ENCODE measurements around the gene PCDH12.
A peak's percentile ranks its signal among the peaks of the same experiment; 100 is the strongest.

PCDH12 gene

DNA sequence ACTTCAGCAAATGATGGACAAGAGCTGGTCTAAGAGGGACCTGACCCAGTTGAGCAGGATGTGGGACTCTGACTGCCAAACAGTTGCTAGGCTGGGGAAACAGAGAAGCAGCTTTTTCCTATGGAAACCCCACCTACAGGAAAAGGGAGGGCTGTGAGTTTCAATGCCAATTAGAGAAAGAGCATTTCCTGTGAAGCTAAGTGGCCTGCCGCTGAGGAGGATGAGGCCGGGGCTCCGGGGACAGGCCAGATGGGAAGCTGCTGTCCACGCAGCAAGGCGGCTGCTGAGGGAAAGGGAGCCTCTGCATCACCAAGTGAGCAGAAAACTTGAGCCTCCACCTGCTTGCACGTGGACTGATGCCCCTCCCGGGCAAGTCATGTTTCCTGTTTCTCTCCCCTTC, at the start of gene PCDH12:
TSS of gene PCDH12 (minus strand) at position 90 of the 400 bp plus-strand sequence. CDS start 351 bp downstream, outside the sequence.
- H3K4me3 ChIP-seq (replicated peaks in 1 of 2; ENCODE audit: low read depth in 2 of 2, low read length in 2 of 2) = peak within 1 kb of the TSS in 1 of 2 donors; percentile 21
- peak; percentile 55 to 81 for DNase-seq (ENCODE audit: low read depth in 2 of 2)

DNA sequence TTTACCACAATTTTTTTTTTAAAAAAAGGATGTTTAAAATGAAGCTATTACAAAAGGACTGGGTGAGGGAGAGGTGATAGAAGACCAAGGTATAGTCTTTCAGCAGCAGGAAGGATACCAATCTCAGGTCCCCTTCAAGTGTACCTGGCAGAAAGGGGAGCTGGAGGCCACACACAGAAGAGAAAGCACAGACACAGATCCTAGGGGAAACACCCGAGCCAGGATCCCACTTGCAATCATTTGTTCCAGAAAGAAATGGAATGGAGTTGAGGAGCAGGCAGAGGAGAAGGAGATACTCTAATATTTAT, 49.2 kb upstream of the PCDH12 start:
- no peak for DNase-seq (ENCODE audit: low read depth in 2 of 2)

More for the DNA sequence above, at the start of gene PCDH12:
- TF ChIP-seq, protein P1, sequence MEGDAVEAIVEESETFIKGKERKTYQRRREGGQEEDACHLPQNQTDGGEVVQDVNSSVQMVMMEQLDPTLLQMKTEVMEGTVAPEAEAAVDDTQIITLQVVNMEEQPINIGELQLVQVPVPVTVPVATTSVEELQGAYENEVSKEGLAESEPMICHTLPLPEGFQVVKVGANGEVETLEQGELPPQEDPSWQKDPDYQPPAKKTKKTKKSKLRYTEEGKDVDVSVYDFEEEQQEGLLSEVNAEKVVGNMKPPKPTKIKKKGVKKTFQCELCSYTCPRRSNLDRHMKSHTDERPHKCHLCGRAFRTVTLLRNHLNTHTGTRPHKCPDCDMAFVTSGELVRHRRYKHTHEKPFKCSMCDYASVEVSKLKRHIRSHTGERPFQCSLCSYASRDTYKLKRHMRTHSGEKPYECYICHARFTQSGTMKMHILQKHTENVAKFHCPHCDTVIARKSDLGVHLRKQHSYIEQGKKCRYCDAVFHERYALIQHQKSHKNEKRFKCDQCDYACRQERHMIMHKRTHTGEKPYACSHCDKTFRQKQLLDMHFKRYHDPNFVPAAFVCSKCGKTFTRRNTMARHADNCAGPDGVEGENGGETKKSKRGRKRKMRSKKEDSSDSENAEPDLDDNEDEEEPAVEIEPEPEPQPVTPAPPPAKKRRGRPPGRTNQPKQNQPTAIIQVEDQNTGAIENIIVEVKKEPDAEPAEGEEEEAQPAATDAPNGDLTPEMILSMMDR (IDR thresholded peaks at IDR 0.05; ENCODE audit: low read depth, low read length) = no peak

DNA sequence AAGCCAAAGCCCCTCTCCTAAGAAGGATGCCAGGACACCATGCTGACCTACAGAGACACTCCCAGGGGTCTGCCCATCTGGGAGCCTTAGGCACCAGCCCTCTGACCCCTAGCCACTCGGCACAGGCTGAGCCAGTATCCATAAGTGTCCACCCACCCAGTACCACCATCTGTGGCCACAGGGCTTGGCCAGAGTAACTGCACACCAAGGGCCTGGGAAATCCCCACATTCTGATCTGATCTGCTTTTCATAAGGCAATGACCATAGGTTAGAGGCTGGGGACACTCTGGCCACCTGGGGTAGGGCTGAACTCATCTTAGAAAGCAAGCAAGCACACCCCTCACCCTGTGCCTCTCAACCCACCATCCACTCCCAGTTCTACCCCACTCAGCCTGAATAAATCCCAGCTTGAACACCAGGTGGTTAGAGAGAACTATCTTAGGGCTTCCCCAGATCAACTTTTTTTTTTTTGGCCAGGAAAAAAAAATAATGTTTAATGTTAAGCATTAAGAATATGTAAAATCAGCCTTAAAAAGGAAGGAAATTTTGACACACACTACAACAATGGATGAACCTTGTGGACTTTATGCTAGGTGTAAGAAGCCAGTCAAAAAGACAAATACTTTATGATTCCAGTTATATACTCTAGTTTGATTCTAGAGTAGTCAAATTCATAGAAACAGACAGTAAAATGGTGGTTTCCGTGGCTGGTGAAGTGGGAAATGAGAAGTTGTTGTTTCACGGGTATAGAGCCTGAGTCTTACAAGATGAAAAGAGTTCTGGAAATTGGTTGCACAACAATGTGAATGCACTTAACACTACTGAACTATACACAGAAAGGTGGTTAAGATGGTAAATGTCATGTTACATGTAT, 48.6 kb upstream of the PCDH12 start:
- no peak for DNase-seq (ENCODE audit: low read depth in 2 of 2)

More for the DNA sequence above, 49.2 kb upstream of the PCDH12 start:
- H3K4me3 ChIP-seq (replicated peaks in 1 of 2; ENCODE audit: low read depth in 2 of 2, low read length in 2 of 2) = no peak overlapping the region
- TF ChIP-seq, protein P1 (IDR thresholded peaks at IDR 0.05; ENCODE audit: low read depth, low read length) = no peak

DNA sequence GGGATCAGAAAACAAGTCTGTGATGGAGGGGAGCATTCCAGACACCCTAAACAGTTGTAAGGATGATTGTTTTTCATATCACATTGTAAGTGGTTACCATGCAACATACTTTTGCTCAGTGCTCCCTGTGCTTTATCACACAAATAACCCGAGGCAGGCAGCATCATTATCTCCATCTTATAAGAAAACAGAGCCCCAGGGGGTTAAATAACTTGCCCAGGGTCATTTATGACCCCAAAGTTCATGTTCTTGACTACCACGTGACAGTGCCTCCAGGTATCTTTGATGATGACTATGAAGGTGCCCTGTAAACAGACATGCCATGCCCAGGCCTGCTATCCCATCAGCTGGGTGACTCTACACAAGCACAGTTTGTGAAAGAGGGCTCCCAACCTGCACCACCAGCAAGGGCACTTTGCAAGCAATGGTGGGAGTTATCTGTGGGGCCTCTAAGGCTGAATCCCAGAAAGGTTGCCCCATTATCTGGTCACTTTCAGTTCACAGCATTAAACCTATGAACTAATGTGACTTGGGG, 45.3 kb upstream of the PCDH12 start:
- TF ChIP-seq, protein P1 (IDR thresholded peaks at IDR 0.05; ENCODE audit: low read depth, low read length) = no peak
- no peak overlapping the region for H3K4me3 ChIP-seq (replicated peaks in 1 of 2; ENCODE audit: low read depth in 2 of 2, low read length in 2 of 2)
- no peak for DNase-seq (ENCODE audit: low read depth in 2 of 2)

More for the DNA sequence above, 48.6 kb upstream of the PCDH12 start:
- TF ChIP-seq, protein P1 (IDR thresholded peaks at IDR 0.05; ENCODE audit: low read depth, low read length) = no peak
- H3K4me3 ChIP-seq (replicated peaks in 1 of 2; ENCODE audit: low read depth in 2 of 2, low read length in 2 of 2) = no peak overlapping the region

DNA sequence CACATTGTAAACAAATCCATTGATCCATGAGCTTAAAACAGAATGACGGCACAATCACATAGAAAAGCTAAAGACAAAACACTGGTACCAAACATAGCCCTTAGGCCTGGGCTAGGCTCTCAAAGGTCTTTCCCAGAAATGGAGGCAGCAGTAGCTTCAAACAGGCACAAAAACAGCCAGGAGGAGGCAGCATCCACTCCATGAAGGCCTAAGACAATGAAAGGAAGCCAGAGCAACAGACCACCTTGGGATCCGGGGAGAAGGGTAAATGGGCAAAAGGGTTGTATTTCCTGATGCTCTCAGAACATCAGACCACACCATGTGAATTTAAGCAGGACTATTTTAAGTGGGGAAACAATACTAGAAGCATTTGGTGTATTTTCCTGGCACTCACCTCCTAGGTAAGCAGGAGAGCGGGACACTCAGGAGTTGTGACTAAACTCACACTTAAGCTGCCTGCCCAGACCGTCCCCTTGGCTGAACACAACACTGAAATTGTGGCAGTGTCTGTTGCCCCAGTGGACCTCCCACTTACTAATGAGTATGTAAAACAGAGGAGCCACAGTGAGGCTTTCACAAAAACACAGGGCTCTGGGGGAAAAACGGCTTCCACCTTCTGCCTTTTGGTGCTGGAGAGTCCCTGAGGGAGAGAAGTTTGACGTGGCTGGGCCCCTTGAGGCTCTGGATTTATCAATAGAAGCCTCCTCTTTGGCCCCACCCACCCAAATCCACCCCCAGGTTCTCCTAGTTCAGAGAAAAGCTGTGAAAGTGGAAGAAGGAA, 42.9 kb upstream of the PCDH12 start:
- DNase-seq (ENCODE audit: low read depth in 2 of 2) = peak; percentile 24 to 50
- H3K4me3 ChIP-seq (replicated peaks in 1 of 2; ENCODE audit: low read depth in 2 of 2, low read length in 2 of 2) = no peak overlapping the region
- TF ChIP-seq, protein P1 (IDR thresholded peaks at IDR 0.05; ENCODE audit: low read depth, low read length) = peak; percentile 48

DNA sequence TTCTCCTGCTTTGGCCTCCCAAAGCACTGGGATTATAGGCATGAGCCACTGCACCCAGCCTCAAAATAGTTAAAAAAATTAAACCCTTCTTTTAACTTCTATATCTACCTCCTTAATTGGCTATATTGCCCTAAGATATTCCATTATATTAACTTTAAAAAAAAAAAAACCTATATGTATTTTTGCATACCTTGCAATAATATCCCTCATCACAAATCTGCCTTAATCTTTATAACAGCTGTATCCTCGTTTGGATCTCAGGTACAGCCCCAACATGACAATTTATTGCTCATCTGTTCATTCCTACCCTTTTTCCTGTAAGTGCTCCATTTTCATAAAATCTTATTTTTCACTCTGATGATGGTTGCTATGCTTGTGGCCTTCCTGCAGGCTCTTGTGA, 42.2 kb upstream of the PCDH12 start:
- no peak overlapping the region for H3K4me3 ChIP-seq (replicated peaks in 1 of 2; ENCODE audit: low read depth in 2 of 2, low read length in 2 of 2)
- DNase-seq (ENCODE audit: low read depth in 2 of 2) = no peak
- TF ChIP-seq, protein P1 (IDR thresholded peaks at IDR 0.05; ENCODE audit: low read depth, low read length) = no peak

All from cardiac fibroblast (primary cell).